OCI-LY7 (cell line): ENCODE measurements around the gene MAML3.

Experiments
- CTCF ChIP-seq: fragments of 200-600 bp; sonication (generic); conservative IDR thresholded peaks from 2 replicates; pipeline ENCODE4 v1.5.1; 2014; ENCODE audit warnings: mild to moderate bottlenecking, antibody characterized with exemption, low read length, moderate library complexity, mixed read lengths
- EZH2phosphoT487 ChIP-seq: fragments of 200-600 bp; sonication (generic); IDR thresholded peaks from 2 replicates; pipeline ENCODE4 v1.6.1; 2018; ENCODE audit warnings: low read depth, borderline replicate concordance, mild to moderate bottlenecking, mixed run types, antibody characterized with exemption, low read length, moderate library complexity, mixed read lengths

- TF ChIP-seq CTCF, result no peak
- TF ChIP-seq EZH2phosphoT487, result no peak
These were observed 62.7 kb downstream of the MAML3 start for GRCh38 chr4:140091305-140091704.
